Measurements from ENCODE around the gene TRIP10.
A peak's percentile ranks its signal among the peaks of the same experiment; 100 is the strongest.
"Not testable (repeated sequence)": the region's sequence is repeated elsewhere in the genome, so short reads cannot be mapped to it uniquely, and the experiment has no call there.

Gene TRIP10, protein sequence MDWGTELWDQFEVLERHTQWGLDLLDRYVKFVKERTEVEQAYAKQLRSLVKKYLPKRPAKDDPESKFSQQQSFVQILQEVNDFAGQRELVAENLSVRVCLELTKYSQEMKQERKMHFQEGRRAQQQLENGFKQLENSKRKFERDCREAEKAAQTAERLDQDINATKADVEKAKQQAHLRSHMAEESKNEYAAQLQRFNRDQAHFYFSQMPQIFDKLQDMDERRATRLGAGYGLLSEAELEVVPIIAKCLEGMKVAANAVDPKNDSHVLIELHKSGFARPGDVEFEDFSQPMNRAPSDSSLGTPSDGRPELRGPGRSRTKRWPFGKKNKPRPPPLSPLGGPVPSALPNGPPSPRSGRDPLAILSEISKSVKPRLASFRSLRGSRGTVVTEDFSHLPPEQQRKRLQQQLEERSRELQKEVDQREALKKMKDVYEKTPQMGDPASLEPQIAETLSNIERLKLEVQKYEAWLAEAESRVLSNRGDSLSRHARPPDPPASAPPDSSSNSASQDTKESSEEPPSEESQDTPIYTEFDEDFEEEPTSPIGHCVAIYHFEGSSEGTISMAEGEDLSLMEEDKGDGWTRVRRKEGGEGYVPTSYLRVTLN

GRCh38 chr19:6739390-6739882 lies at the start of gene TRIP10:
Gene TRIP10 (plus strand): TSS chr19:6739680. CDS start chr19:6739762, 82 bp downstream.
- peak; percentile 71 for DNase-seq

GRCh38 chr19:6690160-6690885 lies 49.2 kb upstream of the TRIP10 start:
- no peak for DNase-seq

DNA sequence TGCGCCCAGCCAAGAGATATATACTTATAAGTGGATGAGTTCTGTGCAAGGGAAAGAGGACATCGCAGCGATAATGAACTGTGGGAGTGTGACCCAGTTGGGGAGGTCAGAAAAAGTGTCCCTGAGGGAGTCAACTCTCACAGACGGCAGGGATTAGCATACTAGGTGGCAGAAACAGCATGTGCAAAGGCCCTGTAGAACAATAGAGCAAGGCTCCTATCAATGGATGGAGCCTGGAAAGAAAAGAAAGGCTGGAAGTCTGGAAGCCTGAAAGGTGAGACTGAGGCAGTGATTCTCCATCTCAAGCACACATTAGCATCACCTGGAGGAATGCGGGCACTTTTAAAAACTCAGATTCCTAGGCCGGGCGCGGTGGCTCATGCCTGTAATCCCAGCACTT lies 48.1 kb upstream of the TRIP10 start:
- no peak for DNase-seq

DNA sequence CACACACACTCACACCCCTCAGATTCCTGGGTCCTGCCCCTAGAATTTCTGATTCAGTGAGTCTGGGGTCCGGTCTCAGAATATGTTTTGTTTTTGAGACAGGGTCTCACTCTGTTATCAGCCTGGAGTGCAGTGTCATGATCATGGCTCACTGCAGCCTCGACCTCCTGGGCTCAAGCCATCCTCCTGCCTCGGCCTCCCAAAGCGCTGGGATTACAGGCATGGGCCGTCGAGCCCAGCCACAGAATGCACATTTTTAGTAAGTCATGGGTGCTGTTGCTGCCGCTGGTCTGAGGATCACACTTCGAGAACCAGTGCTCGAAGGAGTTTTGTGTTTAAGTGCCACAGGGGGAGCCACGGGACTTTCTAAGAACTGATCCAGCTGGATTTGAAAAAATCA lies 47.5 kb upstream of the TRIP10 start:
- DNase-seq = no peak

- no peak for DNase-seq
Observed at GRCh38 chr19:6693056-6693471, 46.4 kb upstream of the TRIP10 start.

DNA sequence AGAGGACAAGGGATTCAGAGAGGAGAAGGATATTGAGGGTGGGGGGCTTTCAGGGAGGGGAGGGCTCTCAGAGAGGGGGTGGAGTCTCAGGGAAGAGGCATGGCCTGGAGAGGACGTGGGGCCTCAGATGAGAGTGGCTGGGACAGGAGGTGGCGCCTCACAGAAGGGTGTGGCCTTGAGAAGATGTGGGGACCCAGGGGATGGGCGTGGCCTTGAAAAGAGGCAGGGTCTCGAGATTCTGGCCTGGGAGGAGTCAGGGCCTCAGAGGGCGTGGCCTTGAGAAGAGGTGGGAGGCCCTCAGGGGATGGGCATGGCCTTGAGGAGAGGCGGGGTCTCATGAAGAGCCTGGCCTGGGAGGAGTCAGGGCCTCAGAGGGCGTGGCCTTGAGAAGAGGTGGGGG lies 45.8 kb upstream of the TRIP10 start:
- no peak for DNase-seq

GRCh38 chr19:6694147-6694815 lies 45.2 kb upstream of the TRIP10 start:
- DNase-seq = no peak

GRCh38 chr19:6696239-6696820 lies 43.1 kb upstream of the TRIP10 start:
- no peak for DNase-seq

GRCh38 chr19:6697291-6697690 lies 42.2 kb upstream of the TRIP10 start:
- DNase-seq = no peak

DNA sequence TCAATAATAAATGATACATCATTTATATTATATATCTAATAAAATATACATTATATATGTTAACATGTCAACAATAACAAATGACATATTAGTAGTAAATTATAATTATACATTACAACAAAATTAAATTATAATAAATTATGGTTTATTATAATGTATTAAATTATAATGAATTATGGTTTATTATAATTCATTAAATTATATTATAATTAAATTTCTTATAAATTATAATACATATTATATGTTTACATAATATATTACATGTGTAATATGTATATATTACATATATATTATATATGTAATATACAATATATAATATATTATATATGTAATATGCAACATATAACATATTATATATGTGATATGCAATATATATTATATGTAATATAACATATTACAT lies 39.5 kb upstream of the TRIP10 start:
- DNase-seq = no peak

GRCh38 chr19:6700586-6701316 lies 38.7 kb upstream of the TRIP10 start:
- DNase-seq = no peak

- DNase-seq = no peak
Observed at GRCh38 chr19:6705931-6706632, 33.4 kb upstream of the TRIP10 start.

GRCh38 chr19:6706633-6706958 lies 32.9 kb upstream of the TRIP10 start:
- no peak for DNase-seq

- no peak for DNase-seq
Observed at GRCh38 chr19:6707011-6707657, 32.3 kb upstream of the TRIP10 start.

- no peak for DNase-seq
Observed at GRCh38 chr19:6707658-6708018, 31.8 kb upstream of the TRIP10 start.

GRCh38 chr19:6708346-6708745 lies 31.1 kb upstream of the TRIP10 start:
- no peak for DNase-seq

GRCh38 chr19:6708913-6709312 lies 30.6 kb upstream of the TRIP10 start:
- DNase-seq = not testable (repeated sequence)

- DNase-seq = no peak
Observed at GRCh38 chr19:6709549-6709948, 29.9 kb upstream of the TRIP10 start.

DNA sequence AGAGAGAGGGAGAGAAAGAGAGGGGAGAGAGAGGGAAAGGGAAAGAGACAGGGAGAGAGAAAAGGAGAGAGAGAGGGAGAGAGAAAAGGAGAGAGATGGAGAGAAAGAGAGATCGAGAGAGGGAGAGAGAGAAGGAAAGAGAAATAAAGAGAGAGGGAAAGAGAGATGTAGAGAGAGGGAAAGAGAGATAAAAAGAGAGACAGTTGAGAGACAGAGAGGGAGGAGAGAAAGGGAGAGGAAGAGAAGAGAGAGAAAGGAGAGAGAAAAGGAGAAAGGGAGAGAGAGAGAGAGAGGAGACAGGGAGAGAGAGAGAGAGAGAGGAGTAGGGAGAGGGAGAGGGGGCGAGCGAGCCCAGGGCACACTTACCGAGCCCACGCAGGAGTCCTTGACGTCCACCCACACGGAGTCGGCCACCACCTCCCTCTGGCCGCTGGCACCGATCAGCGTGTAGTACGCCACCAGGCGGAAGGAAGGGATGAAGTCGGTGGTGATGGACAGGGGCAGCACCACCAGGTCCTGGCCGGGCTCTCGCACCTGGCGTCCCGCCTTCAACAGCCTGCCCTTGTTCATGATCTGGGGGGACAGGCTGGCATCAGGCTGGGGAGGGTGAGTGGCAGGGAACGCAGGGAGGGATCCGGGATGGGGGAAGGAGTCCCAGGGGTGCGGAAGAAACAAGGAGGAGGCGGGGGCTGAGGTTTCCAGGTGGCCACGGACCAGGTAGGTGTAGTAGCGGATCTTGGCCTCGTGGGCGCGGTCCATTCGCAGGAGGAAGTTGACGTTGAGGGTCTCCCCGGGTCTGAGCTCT lies 29.0 kb upstream of the TRIP10 start:
- DNase-seq = no peak

DNA sequence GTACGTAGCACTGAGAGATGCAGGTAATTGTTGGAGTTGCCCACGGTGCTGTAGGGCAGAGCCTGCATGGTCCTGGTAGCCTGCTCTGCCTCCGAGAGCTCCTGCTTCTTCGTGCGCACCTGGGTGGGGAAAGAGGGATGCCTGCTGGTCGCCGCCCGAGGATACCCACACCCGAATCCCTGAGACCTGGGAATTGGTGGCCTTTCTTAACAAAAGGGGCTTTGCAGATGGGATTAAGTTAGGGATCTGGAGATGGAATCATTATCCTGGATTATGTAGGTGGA lies 28.5 kb upstream of the TRIP10 start:
- DNase-seq = no peak

Measured in NCI-H2171 treated with DMSO at 0.1 percent for 48 hours (cell line).